Measurements from ENCODE around the gene MET.
"Not testable (repeated sequence)": the region's sequence is repeated elsewhere in the genome, so short reads cannot be mapped to it uniquely, and the experiment has no call there.

Gene MET

DNA sequence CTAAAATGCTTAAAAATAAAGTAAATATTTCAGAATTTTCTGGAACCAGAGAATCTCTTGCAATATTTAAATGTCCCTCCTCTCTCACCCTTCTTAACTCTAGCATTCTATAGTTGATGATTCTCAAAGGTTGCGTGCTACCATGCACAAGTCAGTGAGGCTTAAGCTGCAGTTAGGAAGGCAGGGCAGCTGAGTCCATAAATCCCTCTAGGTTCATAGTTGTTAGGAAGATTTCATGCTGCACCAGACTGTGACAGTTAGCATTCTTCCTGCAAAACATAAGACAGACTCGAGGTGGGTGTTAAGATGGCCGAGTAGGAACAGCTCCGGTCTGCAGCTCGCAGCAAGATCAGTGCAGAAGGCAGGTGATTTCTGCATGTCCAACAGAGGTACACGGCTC, 70.6 kb downstream of the MET start:
- Histone ChIP-seq H3K4me2 (ENCODE audit: low read length) (no peak overlapping the region), H2BK120ac (ENCODE audit: insufficient read depth, low read length, poor library complexity) (no peak overlapping the region), H2BK5ac (ENCODE audit: low read depth, low read length, poor library complexity) (no peak overlapping the region), H3K79me2 (ENCODE audit: control insufficient read depth, insufficient read depth, low read length, poor library complexity) (no peaks in the 10 kb centered on the region), H4K91ac (ENCODE audit: low read depth, low read length) (no peak overlapping the region), H3K4me1 (ENCODE audit: control insufficient read depth in 1 of 2, insufficient read depth in 2 of 2, low read length in 2 of 2) (no peaks in the 10 kb centered on the region), H2AK5ac (ENCODE audit: low read length) (no peak overlapping the region), H3K4ac (ENCODE audit: low read depth, low read length) (no peak overlapping the region), H4K8ac (ENCODE audit: low read depth, low read length) (no peak overlapping the region), H2BK12ac (ENCODE audit: low read length) (no peak overlapping the region), H3K36me3 (ENCODE audit: control insufficient read depth in 1 of 2, insufficient read depth in 2 of 2, low read length in 2 of 2) (no peaks in the 10 kb centered on the region), H3K18ac (ENCODE audit: low read length) (no peak overlapping the region), H3K4me3 (ENCODE audit: low read depth, low read length) (no peak overlapping the region), H2AFZ (ENCODE audit: insufficient read depth, low read length, poor library complexity) (no peak overlapping the region), H3K23ac (ENCODE audit: low read length) (no peak overlapping the region), H3K9ac (ENCODE audit: low read length) (no peak overlapping the region), H3K27ac (ENCODE audit: low read depth, low read length) (no peak overlapping the region), H3K14ac (ENCODE audit: low read length) (no peak overlapping the region), H4K12ac (ENCODE audit: low read depth, low read length) (no peak overlapping the region), H3K79me1 (ENCODE audit: low read length) (no peaks in the 10 kb centered on the region), H3K27me3 (ENCODE audit: insufficient read depth, low read length) (no peaks in the 10 kb centered on the region), H3K9me3 (ENCODE audit: insufficient read depth, low read depth, low read length) (no peaks in the 10 kb centered on the region)
- WGBS (ENCODE audit: extremely low coverage, insufficient coverage, insufficient read length): no CpG with 5 or more reads among the region's 6 CpGs
- DNase-seq: no peak

DNA sequence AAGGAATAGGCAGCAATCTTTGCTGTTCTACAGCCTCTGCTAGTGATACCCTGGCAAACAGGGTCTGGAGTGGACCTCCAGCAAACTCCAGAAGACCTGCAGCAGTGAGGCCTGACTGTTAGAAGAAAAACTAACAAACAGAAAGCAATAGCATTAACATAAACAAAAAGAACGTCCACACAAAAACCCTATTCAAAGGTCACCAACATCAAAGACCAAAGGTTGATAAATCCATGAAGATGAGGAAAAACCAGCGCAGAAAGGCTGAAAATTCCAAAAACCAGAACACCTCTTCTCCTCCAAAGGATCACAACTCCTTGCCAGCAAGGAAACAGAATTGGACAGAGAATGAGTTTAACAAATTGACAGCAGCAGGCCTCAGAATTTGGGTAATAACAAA, 71.8 kb downstream of the MET start:
- DNase-seq; H2AK5ac ChIP-seq (ENCODE audit: low read length); H3K79me1 ChIP-seq (ENCODE audit: low read length); H2BK120ac ChIP-seq (ENCODE audit: insufficient read depth, low read length, poor library complexity); H4K12ac ChIP-seq (ENCODE audit: low read depth, low read length); H3K14ac ChIP-seq (ENCODE audit: low read length); H2AFZ ChIP-seq (ENCODE audit: insufficient read depth, low read length, poor library complexity); H3K27me3 ChIP-seq (ENCODE audit: insufficient read depth, low read length); H3K9ac ChIP-seq (ENCODE audit: low read length); H2BK12ac ChIP-seq (ENCODE audit: low read length); H3K4me1 ChIP-seq (ENCODE audit: control insufficient read depth in 1 of 2, insufficient read depth in 2 of 2, low read length in 2 of 2); H3K27ac ChIP-seq (ENCODE audit: low read depth, low read length); H4K8ac ChIP-seq (ENCODE audit: low read depth, low read length); H3K9me3 ChIP-seq (ENCODE audit: insufficient read depth, low read depth, low read length); H3K4me2 ChIP-seq (ENCODE audit: low read length); H3K36me3 ChIP-seq (ENCODE audit: control insufficient read depth in 1 of 2, insufficient read depth in 2 of 2, low read length in 2 of 2); H3K23ac ChIP-seq (ENCODE audit: low read length); H3K4me3 ChIP-seq (ENCODE audit: low read depth, low read length); H3K18ac ChIP-seq (ENCODE audit: low read length); H3K79me2 ChIP-seq (ENCODE audit: control insufficient read depth, insufficient read depth, low read length, poor library complexity); H4K91ac ChIP-seq (ENCODE audit: low read depth, low read length); H3K4ac ChIP-seq (ENCODE audit: low read depth, low read length); H2BK5ac ChIP-seq (ENCODE audit: low read depth, low read length, poor library complexity): not testable (repeated sequence)
- WGBS (ENCODE audit: extremely low coverage, insufficient coverage, insufficient read length): no CpG with 5 or more reads among the region's 2 CpGs

DNA sequence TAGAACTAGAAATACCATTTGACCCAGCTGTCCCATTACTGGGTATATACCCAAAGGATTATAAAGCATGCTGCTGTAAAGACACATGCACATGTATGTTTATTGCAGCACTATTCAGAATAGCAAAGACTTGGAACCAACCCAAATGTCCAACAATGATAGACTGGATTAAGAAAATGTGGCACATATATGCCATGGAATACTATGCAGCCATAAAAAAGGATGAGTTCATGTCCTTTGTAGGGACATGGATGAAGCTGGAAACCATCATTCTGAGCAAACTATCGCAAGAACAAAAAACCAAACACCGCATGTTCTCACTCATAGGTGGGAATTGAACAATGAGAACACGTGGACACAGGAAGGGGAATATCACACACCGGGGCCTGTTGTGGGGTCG, 74.4 kb downstream of the MET start:
- not testable (repeated sequence) for H3K9ac ChIP-seq (ENCODE audit: low read length); H3K23ac ChIP-seq (ENCODE audit: low read length); H3K27me3 ChIP-seq (ENCODE audit: insufficient read depth, low read length); H3K4ac ChIP-seq (ENCODE audit: low read depth, low read length); DNase-seq; H3K4me1 ChIP-seq (ENCODE audit: control insufficient read depth in 1 of 2, insufficient read depth in 2 of 2, low read length in 2 of 2); H3K27ac ChIP-seq (ENCODE audit: low read depth, low read length); H3K18ac ChIP-seq (ENCODE audit: low read length); H3K9me3 ChIP-seq (ENCODE audit: insufficient read depth, low read depth, low read length); H3K4me2 ChIP-seq (ENCODE audit: low read length); H4K8ac ChIP-seq (ENCODE audit: low read depth, low read length); H2BK120ac ChIP-seq (ENCODE audit: insufficient read depth, low read length, poor library complexity); H3K36me3 ChIP-seq (ENCODE audit: control insufficient read depth in 1 of 2, insufficient read depth in 2 of 2, low read length in 2 of 2); H3K79me2 ChIP-seq (ENCODE audit: control insufficient read depth, insufficient read depth, low read length, poor library complexity); H2AK5ac ChIP-seq (ENCODE audit: low read length); H4K12ac ChIP-seq (ENCODE audit: low read depth, low read length); H4K91ac ChIP-seq (ENCODE audit: low read depth, low read length); H2BK12ac ChIP-seq (ENCODE audit: low read length); H3K14ac ChIP-seq (ENCODE audit: low read length); H3K4me3 ChIP-seq (ENCODE audit: low read depth, low read length); H3K79me1 ChIP-seq (ENCODE audit: low read length); H2AFZ ChIP-seq (ENCODE audit: insufficient read depth, low read length, poor library complexity); H2BK5ac ChIP-seq (ENCODE audit: low read depth, low read length, poor library complexity)
- no CpG with 5 or more reads among the region's 5 CpGs for WGBS (ENCODE audit: extremely low coverage, insufficient coverage, insufficient read length)

DNA sequence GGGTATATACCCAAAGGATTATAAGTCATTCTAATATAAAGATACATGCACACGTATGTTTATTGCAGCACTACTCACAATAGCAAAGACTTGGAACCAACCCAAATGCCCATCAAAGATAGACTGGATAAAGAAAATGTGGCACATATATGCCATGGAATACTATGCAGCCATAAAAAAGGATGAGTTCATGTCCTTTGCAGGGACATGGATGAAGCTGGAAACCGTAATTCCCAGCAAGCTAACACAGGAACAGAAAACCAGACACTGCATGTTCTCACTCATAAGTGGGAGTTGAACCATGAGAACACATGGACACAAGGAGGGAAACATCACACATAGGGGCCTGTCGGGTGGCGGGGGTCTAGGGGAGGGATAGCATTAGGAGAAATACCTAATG, 79.1 kb downstream of the MET start:
- H3K4ac ChIP-seq (ENCODE audit: low read depth, low read length); H3K4me1 ChIP-seq (ENCODE audit: control insufficient read depth in 1 of 2, insufficient read depth in 2 of 2, low read length in 2 of 2); H3K27me3 ChIP-seq (ENCODE audit: insufficient read depth, low read length); H3K14ac ChIP-seq (ENCODE audit: low read length); H3K27ac ChIP-seq (ENCODE audit: low read depth, low read length); H2BK12ac ChIP-seq (ENCODE audit: low read length); H3K9ac ChIP-seq (ENCODE audit: low read length); H2BK120ac ChIP-seq (ENCODE audit: insufficient read depth, low read length, poor library complexity); H2BK5ac ChIP-seq (ENCODE audit: low read depth, low read length, poor library complexity); H2AK5ac ChIP-seq (ENCODE audit: low read length); H3K4me2 ChIP-seq (ENCODE audit: low read length); H3K18ac ChIP-seq (ENCODE audit: low read length); H3K79me1 ChIP-seq (ENCODE audit: low read length); H4K8ac ChIP-seq (ENCODE audit: low read depth, low read length); H3K79me2 ChIP-seq (ENCODE audit: control insufficient read depth, insufficient read depth, low read length, poor library complexity); DNase-seq; H3K23ac ChIP-seq (ENCODE audit: low read length); H3K36me3 ChIP-seq (ENCODE audit: control insufficient read depth in 1 of 2, insufficient read depth in 2 of 2, low read length in 2 of 2); H3K9me3 ChIP-seq (ENCODE audit: insufficient read depth, low read depth, low read length); H4K12ac ChIP-seq (ENCODE audit: low read depth, low read length); H2AFZ ChIP-seq (ENCODE audit: insufficient read depth, low read length, poor library complexity); H3K4me3 ChIP-seq (ENCODE audit: low read depth, low read length); H4K91ac ChIP-seq (ENCODE audit: low read depth, low read length): not testable (repeated sequence)
- no CpG with 5 or more reads among the region's 4 CpGs for WGBS (ENCODE audit: extremely low coverage, insufficient coverage, insufficient read length)
